ENCODE results near the gene ASB6. TPM values are rescaled to one million over a fixed set of nuclear protein-coding genes. Genes with fewer than 3 reads are reported as not detected.
A peak's percentile ranks its signal among the peaks of the same experiment; 100 is the strongest.

ASB6 gene
- total and polyA plus RNA-seq, 2 of the 13 experiments (the other 11 are each of a cell fraction or from before 2014, with no cell fraction given) = 8.2 to 8.4 TPM

DNA sequence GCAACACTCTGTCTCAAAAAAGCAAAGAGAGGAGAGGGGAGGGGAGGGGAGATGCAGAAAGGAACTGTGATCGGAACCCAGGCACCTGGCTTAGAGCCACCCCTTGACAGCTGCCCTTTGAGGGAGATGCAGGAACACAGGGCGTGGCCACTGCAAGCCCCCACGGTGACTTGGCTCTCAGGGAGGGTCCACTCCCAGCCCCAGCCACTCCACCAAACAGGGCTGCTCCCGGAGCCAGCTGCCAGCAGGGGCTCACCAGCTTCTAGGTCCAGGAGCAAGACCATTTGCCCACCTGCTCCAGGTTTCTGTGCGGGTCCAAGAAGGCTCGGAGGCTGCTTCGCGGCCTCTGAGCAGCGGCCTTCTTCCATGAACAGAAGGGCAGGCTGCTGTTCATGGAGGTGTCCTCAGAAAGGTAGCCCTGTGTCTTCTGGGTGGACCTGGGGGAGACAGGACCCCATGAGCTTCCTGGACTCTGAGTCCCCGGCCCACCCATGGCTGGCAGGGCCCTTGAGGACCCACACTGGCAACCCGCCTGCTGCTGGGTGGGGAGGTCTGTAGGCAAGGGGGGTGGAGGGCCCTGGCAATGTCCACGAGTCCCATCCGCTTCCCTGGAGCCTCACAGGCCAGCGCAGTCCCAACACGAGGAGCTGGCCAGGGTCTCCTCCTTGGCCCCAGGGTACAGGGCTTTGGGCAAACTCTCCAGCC lies 29.0 kb downstream of the ASB6 start:
- peak; percentile 58 for TF ChIP-seq AGO2 (optimal IDR thresholded peaks at IDR 0.05; ENCODE audit: low read depth, low read length)
- no peak for TF ChIP-seq HIVEP1 (CRISPR knock-in tag; IDR thresholded peaks at IDR 0.05)
- peak; percentile 22 for TF ChIP-seq AGO1 (IDR thresholded peaks at IDR 0.05; ENCODE audit: low read depth, low read length, poor library complexity, severe bottlenecking)
- TF ChIP-seq RBFOX2 (IDR thresholded peaks at IDR 0.05; ENCODE audit: low read depth, low read length) = peak; percentile 57; the same call in 1 of the 2 replicates
- DNase-seq (ENCODE audit: low spot score) (no peak), ATAC-seq (no peak), FAIRE-seq (no peak)
- ChIA-PET CTCF (ENCODE audit: low intra/inter-chr PET ratio, low total read pairs) (interaction anchor here (2.9 kb wide), 1 partner anchor 474 kb away, joined by 13 read pairs; no protein-coding TSS in a partner anchor), POLR2A (no interaction called here)
- no peak overlapping the region for H3K9ac ChIP-seq (ENCODE audit: insufficient read depth, low read depth, low read length)
- H3K9me3 ChIP-seq (ENCODE audit: low read length) = no peaks in the 10 kb centered on the region
- H4K20me1 ChIP-seq (ENCODE audit: insufficient read depth, low read length) = peaks cover 3% of the 10 kb centered on the region; the same call in 1 of the 2 replicates
- H3K4me2 ChIP-seq (ENCODE audit: low read depth, low read length) = no peak overlapping the region
- H3K27me3 ChIP-seq (ENCODE audit: control insufficient read depth in 1 of 2, insufficient read depth in 2 of 2, low read length in 2 of 2) = no peaks in the 10 kb centered on the region
- no peaks in the 10 kb centered on the region for H3K79me2 ChIP-seq (ENCODE audit: insufficient read depth, low read length)
- intact Hi-C loops (cut with micrococcal nuclease; ENCODE audit: unreplicated experiment) = no loop called here
- in situ Hi-C loops (cut with HindIII; ENCODE audit: extremely low pct_ligation_motif_present, low pct_unique_long_range_greater_than_20kb) = loop anchor here (10.0 kb wide), 3 partner anchors 118 to 438 kb away; partner anchors contain the start of gene IER5L
- no peak overlapping the region for H2AFZ ChIP-seq (ENCODE audit: low read length)
- H3K4me1 ChIP-seq (ENCODE audit: insufficient read depth, low read length) = peaks cover 39% of the 10 kb centered on the region
- no TSS peak for BruUV-seq (replicated peaks)
- WGBS (ENCODE audit: low lambda C conversion rate) = 69% methylated on average over 6 of the region's 15 CpGs
- H3K27ac ChIP-seq (ENCODE audit: extremely low read length, insufficient read depth, low read length) = no peak overlapping the region
- no peaks in the 10 kb centered on the region; a peak in 1 of 5 replicates for H3K36me3 ChIP-seq (replicated peaks in 1 of 2; ENCODE audit: control insufficient read depth in 1 of 2, insufficient read depth in 2 of 2, low read length in 2 of 2)
- H3K4me3 ChIP-seq (replicated peaks in 1 of 3; ENCODE audit: insufficient read depth in 1 of 3, low read depth in 2 of 3, low read length in 3 of 3) = no peak overlapping the region

DNA sequence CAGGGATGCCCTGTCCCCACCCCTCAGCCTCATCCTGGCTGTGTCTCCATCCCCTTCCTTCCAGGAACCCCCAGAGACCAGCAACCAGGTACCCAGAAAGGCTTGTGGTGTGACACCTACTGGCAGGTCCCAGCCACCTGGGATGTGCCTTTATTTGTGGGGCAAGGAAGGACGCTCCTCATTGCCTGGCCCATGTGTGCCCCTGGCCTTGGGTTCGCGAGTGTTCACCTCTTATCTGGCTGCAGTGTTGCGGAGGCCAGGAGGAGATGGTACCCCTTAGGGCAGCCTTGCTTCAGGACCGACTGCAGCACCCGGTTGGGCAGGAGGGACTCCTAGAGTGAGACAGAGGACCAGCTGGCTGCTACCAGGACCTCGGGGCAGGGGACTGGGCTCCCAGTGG lies 29.8 kb downstream of the ASB6 start:
- FAIRE-seq (no peak), ATAC-seq (no peak), DNase-seq (ENCODE audit: low spot score) (no peak)
- Histone ChIP-seq H2AFZ (ENCODE audit: low read length) (no peak overlapping the region), H3K27me3 (ENCODE audit: control insufficient read depth in 1 of 2, insufficient read depth in 2 of 2, low read length in 2 of 2) (no peaks in the 10 kb centered on the region), H3K4me2 (ENCODE audit: low read depth, low read length) (no peak overlapping the region), H3K36me3 (replicated peaks in 1 of 2; ENCODE audit: control insufficient read depth in 1 of 2, insufficient read depth in 2 of 2, low read length in 2 of 2) (no peaks in the 10 kb centered on the region; a peak in 1 of 5 replicates), H3K4me1 (ENCODE audit: insufficient read depth, low read length) (peaks cover 47% of the 10 kb centered on the region), H3K27ac (ENCODE audit: extremely low read length, insufficient read depth, low read length) (no peak overlapping the region), H3K9ac (ENCODE audit: insufficient read depth, low read depth, low read length) (no peak overlapping the region), H3K4me3 (replicated peaks in 1 of 3; ENCODE audit: insufficient read depth in 1 of 3, low read depth in 2 of 3, low read length in 3 of 3) (no peak overlapping the region), H3K9me3 (ENCODE audit: low read length) (no peaks in the 10 kb centered on the region), H4K20me1 (ENCODE audit: insufficient read depth, low read length) (peaks cover 2% of the 10 kb centered on the region; the same call in 1 of the 2 replicates), H3K79me2 (ENCODE audit: insufficient read depth, low read length) (no peaks in the 10 kb centered on the region)
- POLR2A ChIA-PET = interaction anchor here (1.5 kb wide), 1 partner anchor 434 kb away, joined by 3 read pairs; the partner anchor contains the start of gene IER5L
- WGBS (ENCODE audit: low lambda C conversion rate) = 61% methylated on average over 4 of the region's 7 CpGs
- CTCF ChIA-PET (ENCODE audit: low intra/inter-chr PET ratio, low total read pairs) = interaction anchor here (2.6 to 2.9 kb wide), 2 partner anchors 438 to 473 kb away, joined by 9 to 13 read pairs; no protein-coding TSS in a partner anchor
- BruUV-seq (replicated peaks) = no TSS peak
- intact Hi-C loops (cut with micrococcal nuclease; ENCODE audit: unreplicated experiment) (no loop called here), in situ Hi-C loops (cut with HindIII; ENCODE audit: extremely low pct_ligation_motif_present, low pct_unique_long_range_greater_than_20kb) (loop anchor here (10.0 kb wide), 3 partner anchors 117 to 437 kb away; partner anchors contain the start of gene IER5L)
- TF ChIP-seq, protein P1, sequence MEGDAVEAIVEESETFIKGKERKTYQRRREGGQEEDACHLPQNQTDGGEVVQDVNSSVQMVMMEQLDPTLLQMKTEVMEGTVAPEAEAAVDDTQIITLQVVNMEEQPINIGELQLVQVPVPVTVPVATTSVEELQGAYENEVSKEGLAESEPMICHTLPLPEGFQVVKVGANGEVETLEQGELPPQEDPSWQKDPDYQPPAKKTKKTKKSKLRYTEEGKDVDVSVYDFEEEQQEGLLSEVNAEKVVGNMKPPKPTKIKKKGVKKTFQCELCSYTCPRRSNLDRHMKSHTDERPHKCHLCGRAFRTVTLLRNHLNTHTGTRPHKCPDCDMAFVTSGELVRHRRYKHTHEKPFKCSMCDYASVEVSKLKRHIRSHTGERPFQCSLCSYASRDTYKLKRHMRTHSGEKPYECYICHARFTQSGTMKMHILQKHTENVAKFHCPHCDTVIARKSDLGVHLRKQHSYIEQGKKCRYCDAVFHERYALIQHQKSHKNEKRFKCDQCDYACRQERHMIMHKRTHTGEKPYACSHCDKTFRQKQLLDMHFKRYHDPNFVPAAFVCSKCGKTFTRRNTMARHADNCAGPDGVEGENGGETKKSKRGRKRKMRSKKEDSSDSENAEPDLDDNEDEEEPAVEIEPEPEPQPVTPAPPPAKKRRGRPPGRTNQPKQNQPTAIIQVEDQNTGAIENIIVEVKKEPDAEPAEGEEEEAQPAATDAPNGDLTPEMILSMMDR (CRISPR knock-in tag; IDR thresholded peaks at IDR 0.05) = peak; percentile 40
- TF ChIP-seq FLYWCH1 (CRISPR knock-in tag; IDR thresholded peaks at IDR 0.05) (no peak), STAG1 (CRISPR knock-in tag; IDR thresholded peaks at IDR 0.05) (peak; percentile 31)
